ENCODE data around the gene SLMAP.

DNA sequence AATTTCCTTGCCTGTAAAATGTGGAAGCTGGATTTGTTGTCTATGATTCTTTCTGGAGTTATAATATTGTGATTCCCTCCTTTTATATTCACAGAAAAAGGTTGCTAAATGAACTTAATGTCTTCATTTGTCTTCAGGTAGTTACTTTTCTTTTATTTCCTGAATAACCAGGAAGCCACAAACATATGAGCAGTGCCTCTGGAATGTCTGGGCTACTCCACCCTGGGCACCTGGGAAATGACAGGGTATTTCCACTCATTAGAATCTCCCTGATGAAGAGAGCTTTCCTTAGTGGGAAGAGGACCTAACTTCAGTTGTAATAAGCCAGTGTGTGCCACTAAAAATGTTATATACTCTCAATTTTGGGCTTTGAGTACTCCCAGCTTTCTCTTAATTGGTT lies 3.8 kb upstream of the SLMAP start:
- TF ChIP-seq, protein P1, sequence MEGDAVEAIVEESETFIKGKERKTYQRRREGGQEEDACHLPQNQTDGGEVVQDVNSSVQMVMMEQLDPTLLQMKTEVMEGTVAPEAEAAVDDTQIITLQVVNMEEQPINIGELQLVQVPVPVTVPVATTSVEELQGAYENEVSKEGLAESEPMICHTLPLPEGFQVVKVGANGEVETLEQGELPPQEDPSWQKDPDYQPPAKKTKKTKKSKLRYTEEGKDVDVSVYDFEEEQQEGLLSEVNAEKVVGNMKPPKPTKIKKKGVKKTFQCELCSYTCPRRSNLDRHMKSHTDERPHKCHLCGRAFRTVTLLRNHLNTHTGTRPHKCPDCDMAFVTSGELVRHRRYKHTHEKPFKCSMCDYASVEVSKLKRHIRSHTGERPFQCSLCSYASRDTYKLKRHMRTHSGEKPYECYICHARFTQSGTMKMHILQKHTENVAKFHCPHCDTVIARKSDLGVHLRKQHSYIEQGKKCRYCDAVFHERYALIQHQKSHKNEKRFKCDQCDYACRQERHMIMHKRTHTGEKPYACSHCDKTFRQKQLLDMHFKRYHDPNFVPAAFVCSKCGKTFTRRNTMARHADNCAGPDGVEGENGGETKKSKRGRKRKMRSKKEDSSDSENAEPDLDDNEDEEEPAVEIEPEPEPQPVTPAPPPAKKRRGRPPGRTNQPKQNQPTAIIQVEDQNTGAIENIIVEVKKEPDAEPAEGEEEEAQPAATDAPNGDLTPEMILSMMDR (IDR thresholded peaks at IDR 0.05) = no peak
- TF ChIP-seq POLR2A (IDR thresholded peaks at IDR 0.05) = no peak
